ENCODE measurements around the gene ADAM15.

Gene ADAM15

GRCh38 chr1:155086856-155087535 is 35.9 kb downstream of the ADAM15 start:
- no peak for DNase-seq

DNA sequence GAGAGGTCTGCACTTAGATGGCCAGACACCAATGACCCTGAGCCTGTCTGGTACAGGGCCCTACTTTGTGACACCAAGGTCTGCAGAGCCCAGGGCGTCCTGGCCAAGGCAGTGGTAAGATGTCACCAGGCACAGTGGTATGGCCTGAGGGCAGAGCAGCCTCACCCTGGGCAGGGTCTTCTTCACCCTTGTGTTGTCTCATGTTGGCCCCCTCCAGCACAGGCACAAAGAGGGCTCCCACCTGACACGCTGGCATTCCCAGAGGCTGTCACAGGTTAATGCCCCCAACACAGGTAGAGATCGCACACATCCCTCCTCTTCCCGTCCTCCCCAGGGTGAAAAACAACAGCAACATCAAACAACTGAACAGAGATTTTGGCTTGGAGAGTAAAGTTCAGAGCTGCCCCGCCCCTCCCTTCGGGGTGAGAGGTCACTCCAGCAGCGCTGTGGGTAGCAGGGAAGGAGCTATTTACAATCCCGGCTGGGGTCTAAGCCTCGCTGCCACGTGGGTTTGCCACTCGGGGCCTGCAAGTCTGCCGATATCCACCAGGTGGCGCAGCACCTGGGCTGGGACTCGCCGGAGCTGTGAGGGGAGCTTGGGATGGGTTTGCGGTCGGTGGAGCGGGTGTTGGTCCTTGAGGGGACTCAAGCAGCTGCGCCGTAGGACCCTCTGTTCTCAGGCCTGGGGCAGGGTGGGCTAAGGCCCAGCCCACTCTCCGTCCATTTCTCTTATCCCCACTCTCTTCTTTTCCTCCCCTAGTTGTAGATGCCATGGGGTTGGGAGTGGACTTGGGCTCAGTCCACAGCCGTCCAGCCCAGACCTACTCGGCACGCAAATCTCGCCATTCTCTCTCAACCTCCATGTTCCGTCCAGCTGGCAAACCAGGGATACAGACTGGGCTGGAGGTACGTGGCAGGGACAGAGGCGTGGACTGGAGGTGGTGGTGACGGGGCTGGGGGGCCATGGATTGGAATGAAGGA is 40.2 kb downstream of the ADAM15 start:
- peak; percentile 50 for DNase-seq

DNA sequence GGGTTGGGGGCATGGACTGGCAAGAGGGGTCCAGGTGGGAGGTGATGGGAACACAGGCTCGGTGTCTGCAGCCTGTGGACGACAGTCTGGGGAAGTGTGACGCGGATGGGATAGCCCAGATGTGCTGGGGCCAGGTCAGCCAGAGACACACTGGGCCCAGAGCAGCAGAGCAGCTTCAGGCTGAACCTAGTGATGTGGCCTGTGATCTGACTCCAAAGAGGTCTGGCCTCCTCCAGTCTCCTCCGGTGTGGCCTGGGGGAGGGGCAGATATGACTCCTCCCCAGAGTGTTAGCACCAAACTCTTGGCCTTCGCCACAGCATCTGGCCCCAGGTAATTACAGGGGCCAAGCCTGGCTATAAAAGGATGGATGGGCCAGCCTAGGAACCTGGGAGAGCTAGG is 41.0 kb downstream of the ADAM15 start:
- no peak for DNase-seq

- DNase-seq: no peak
These were observed 41.5 kb downstream of the ADAM15 start for GRCh38 chr1:155092641-155093040.

DNA sequence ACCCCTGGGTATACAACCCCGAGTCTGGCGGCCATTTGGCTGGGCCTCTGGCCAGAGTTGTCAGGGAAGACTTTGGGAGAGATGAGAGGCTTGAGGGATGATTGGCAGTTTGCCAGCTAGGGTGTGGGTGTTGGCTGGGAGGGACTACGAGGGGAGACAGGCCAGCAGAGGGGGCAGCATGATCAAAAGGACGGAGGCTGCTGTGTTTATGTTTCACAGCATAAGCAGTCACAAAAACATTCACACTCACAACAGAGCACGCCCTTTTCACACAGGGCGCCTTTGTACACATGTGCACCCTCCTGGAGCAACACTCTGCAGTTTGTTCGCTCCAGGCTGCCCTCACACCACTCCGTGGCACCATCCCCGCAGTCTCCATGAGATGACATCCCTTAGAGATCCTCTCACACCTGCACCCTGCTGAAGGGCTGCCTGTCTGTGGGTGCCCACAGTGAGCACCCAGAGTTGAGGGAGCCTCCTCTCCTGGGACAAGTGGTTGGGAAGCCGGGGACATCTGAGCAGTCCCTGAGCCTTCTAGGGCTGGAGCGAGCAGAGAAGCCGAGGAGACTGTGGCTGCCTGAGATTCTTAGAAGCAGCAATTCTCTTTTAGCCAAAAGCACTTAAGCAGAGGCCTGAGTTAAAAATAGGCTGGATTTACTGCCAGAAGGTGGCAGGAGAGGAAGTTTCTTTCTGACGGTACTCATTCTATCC is 43.0 kb downstream of the ADAM15 start:
- DNase-seq: no peak

- no peak for DNase-seq
These were observed 43.5 kb downstream of the ADAM15 start for GRCh38 chr1:155094622-155094948.

GRCh38 chr1:155099331-155099730 is 48.2 kb downstream of the ADAM15 start:
- no peak for DNase-seq

GRCh38 chr1:155103325-155103724 is 52.2 kb downstream of the ADAM15 start:
- no peak for DNase-seq

GRCh38 chr1:155104605-155105534 is 53.8 kb downstream of the ADAM15 start:
- no peak for DNase-seq

DNA sequence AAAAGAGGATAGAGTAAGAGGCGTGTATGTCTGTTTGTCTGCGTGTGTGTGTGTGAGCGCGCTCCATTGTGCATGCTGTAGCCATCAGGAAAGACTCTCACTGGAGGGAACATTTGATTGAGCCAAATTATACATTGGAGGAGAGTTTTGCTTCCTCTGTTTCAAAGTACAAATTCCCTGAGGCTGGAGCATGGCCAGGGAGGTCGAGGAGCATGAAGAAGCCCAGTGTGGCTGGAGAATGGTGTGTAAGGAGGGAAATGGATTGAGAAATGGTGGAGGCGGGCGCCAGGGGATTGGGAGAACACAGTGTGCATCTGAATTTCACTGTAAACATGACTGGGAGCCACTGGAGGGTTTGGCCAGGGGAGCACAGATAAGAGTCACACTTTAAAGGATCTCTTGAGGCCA is 54.5 kb downstream of the ADAM15 start:
- DNase-seq: no peak

DNA sequence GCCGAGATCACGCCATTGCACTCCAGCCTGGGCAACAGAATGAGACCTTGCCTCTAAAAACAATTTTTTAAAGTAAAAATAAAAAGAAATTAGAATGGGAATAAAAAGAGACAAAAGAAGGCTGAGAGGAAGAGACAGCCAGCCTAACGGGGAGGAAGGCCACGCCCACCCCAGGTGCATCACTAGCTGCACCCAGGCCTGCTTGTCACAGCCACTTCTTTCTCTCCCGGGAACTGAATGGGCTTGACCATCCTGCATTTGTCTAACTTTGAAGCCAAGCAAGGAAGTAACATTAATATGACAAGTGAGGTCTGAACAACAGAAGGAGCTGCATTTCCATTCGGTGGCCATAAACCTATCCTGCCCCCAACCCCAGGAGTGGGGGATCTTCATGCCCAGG is 55.7 kb downstream of the ADAM15 start:
- no peak for DNase-seq

- DNase-seq: no peak
These were observed 56.5 kb downstream of the ADAM15 start for GRCh38 chr1:155107309-155108264.

- DNase-seq: no peak
These were observed 57.2 kb downstream of the ADAM15 start for GRCh38 chr1:155108296-155108695.

DNA sequence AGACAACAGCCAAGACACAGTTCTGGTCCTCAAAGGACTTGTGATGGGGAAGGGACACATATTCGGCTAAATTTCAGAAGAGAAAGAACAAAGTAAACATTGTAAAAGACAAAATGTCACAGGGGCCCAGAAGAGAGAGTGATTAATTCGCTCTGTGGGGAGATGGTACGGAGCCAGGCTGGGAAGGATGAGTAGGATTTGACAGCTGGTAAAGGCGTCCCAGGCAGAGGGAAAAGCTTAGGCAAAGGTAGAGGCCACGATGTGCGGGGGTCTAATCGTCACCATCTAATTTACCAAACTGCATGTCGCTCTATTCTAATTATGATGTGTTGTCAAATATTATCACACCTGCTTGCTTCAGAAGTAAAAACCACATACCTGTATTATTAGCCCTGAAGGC is 59.3 kb downstream of the ADAM15 start:
- no peak for DNase-seq

DNA sequence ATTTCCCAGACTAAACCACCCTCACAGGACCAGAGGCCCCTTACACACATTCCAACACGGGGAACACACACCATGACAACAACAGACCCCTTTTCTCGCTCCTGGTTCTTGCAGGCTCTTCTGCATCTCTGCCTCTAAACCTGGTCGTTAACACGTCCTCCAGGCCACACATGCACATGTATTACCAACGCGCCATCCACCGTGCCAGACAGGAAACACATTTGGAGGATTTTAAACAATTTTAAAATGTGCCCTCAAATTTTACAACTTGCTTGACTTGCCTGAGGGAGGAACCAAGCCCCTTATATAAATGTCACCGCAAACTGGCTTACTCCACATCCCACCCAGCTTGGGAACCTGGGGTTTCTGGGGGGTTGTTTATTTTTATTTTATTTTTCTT is 59.7 kb downstream of the ADAM15 start:
- no peak for DNase-seq
